ENCODE results near the gene CALM1.
A peak's percentile ranks its signal among the peaks of the same experiment; 100 is the strongest.

Gene CALM1

GRCh38 chr14:90408713-90409112 is 11.9 kb downstream of the CALM1 start:
- DNase-seq (ENCODE audit: low read depth, low spot score), result no peak

DNA sequence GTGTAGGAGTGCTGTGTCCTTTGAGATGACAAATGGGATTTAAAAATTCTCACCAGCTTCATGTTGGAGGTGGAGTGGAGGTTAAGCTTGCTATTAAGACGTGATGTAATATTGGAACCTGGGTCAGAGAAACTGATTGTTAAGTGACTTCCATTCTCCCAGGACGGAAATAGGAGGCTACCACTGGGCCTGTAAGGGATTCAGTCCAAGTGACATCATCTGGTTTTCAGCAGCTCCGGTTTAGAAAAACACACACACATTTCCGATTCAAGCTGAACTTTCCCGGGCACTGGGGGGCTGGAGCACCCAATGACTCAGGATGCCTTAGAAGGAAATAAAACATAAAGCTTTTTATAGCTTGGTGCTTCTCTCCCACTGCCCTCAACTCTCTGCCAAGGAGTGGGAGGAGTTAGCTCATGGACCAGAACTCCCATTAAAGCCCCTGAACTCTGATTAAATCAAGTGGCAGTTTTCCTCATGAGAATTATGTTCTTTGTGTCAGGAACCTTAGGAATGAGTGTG is 12.4 kb downstream of the CALM1 start:
- DNase-seq (ENCODE audit: low read depth, low spot score), result peak; percentile 84

DNA sequence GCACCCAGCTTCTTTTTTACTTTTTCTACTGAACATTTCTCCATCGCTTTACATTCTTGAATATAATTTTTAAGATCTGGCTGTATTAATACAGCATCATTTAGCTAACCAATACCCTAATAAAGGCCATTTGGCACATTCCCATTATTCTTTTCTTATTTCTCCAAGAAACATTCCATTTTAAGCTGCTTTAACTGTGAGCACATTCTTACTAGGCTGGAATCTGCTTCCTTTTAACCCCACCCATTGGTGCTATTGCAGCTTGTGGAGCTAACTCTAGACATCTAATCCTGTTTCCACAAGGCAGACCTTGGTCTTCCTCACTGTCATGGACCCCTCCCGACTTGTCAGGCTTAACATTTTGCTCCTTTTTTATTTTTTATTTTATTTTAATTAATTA is 15.2 kb downstream of the CALM1 start:
- DNase-seq (ENCODE audit: low read depth, low spot score), result no peak

GRCh38 chr14:90416720-90417119 is 19.9 kb downstream of the CALM1 start:
- no peak for DNase-seq (ENCODE audit: low read depth, low spot score)

DNA sequence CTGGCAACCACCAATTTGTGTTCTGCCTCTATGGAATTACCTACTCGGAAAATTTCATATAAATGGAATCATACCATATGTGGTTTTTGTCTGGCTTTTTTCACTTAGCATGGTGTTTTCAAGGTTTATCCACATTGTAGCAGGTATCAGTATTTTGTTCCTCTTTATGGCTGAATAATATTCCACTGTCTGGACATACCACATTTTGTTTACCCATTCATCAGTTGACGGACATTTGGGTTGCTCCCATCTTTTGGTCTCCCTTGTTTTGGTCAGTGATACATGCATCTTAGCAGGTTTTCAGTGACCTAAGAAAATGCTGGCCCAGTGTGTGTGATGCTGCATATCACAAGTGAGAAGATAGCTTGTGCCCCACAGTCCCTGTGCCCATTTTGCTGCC is 21.2 kb downstream of the CALM1 start:
- DNase-seq (ENCODE audit: low read depth, low spot score), result no peak

- DNase-seq (ENCODE audit: low read depth, low spot score), result peak; percentile 71
Measured at GRCh38 chr14:90419200-90419599, 22.4 kb downstream of the CALM1 start.

GRCh38 chr14:90421001-90421631 is 24.3 kb downstream of the CALM1 start:
- DNase-seq (ENCODE audit: low read depth, low spot score), result no peak

DNA sequence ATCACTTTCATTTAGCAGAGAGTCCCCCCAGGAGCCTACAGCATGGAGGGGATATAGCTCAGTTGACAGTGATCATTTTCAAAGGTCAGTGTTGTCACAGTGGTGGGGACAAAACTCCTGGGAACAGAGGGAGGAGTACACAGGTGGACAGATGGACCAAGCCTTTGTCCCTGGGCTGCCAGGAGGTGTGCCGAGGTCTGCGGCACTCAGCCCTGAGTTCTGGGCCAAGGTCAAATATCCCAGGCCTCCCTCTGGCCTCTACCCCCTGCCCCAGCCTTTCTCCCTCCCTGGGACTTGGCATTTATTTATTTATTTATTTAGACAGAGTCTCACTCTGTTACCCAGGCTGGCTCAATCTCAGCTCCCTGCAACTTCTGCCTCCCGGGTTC is 24.8 kb downstream of the CALM1 start:
- no peak for DNase-seq (ENCODE audit: low read depth, low spot score)

- DNase-seq (ENCODE audit: low read depth, low spot score), result no peak
Measured at GRCh38 chr14:90423166-90423565, 26.3 kb downstream of the CALM1 start.

GRCh38 chr14:90424075-90424474 is 27.2 kb downstream of the CALM1 start:
- DNase-seq (ENCODE audit: low read depth, low spot score), result no peak

GRCh38 chr14:90424686-90425372 is 28.0 kb downstream of the CALM1 start:
- no peak for DNase-seq (ENCODE audit: low read depth, low spot score)

GRCh38 chr14:90425373-90425879 is 28.6 kb downstream of the CALM1 start:
- no peak for DNase-seq (ENCODE audit: low read depth, low spot score)

- DNase-seq (ENCODE audit: low read depth, low spot score), result no peak
Measured at GRCh38 chr14:90426031-90426540, 29.3 kb downstream of the CALM1 start.

- no peak for DNase-seq (ENCODE audit: low read depth, low spot score)
Measured at GRCh38 chr14:90426663-90427062, 29.8 kb downstream of the CALM1 start.

DNA sequence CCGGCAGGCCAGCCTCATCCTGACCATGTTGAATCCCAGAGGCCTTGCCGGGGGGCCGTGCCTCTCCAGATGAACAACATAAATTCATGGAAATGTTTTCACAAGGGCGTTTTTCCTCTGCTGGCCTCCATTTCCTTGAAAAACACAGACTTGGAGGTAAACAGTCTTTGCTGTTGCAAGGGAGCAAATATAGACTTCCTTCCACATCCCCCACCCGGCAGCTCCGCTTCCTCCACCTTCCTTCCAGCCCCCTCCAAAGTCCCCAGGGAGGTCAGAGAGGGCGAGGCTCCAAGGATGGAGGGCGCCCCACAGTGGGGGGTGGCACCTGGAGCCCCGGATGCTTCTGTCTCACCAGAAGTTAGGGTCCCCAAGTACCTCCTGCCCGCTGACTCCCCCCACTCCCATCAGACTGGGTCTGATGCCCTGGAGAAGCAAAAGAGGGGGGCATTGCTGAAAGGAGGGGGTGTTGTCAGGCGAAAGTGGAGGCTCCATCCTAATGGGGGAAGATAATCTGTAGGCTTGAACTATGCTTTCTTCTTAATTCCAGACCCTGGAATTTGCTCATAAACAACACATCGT is 31.1 kb downstream of the CALM1 start:
- DNase-seq (ENCODE audit: low read depth, low spot score), result no peak

- DNase-seq (ENCODE audit: low read depth, low spot score), result no peak
Measured at GRCh38 chr14:90428676-90429075, 31.8 kb downstream of the CALM1 start.

DNA sequence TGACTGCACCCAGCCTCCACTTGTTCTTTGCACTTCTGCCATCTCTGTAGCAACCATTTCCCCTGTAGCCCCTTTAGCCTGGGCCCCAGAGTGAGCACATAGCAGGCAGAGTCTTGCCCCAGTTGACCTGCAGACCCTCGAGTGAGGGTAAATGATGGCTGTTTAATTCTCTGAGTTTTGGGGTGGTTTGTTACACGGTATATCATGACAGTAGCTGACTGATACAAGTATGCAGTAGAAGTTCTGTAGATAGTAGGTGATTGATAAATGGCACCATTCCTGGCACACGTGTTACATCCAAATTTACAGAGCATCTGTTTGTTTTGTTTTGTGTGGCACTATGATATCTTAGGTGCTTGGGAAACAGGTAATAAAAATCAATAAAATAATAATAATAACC is 32.4 kb downstream of the CALM1 start:
- DNase-seq (ENCODE audit: low read depth, low spot score), result no peak

DNA sequence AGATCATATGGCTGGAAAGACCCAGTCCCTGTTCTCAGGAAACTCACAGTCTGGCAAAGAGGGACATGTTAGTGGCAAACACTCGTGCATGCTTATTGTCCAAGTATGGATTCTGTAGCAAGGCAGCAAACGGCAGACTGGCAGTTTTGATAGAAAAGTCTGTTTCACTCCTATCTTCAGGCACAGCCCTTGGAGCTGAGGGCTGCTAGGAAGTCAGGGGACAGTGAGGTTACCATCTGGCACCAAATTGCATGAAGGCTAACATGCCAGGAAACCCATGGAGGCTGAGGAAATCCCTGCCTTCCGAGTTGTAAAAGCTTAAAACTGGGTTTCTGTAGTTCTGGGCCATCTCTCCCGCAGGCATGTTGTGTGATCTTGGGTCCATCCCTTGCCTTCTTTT is 32.9 kb downstream of the CALM1 start:
- no peak for DNase-seq (ENCODE audit: low read depth, low spot score)

GRCh38 chr14:90434370-90435020 is 37.7 kb downstream of the CALM1 start:
- no peak for DNase-seq (ENCODE audit: low read depth, low spot score)

DNA sequence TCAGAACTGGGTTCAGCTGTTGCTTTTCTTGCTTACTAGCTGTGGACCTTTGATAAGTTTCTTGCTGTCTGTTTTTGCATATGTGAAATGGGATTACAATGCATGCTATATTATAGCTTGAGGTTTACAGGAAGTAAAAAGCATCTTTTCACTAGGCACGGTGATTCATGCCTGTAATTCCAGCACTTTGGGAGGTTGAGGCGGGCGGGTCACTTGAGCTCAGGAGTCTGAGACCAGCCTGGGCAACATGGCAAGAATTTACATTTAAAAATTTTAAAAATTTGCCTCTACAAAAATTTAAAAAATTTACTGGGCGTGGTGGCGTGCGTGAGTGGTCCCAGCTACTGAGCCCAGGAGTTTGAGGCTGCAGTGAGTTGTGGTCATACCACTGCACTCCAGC is 42.0 kb downstream of the CALM1 start:
- DNase-seq (ENCODE audit: low read depth, low spot score), result no peak

DNA sequence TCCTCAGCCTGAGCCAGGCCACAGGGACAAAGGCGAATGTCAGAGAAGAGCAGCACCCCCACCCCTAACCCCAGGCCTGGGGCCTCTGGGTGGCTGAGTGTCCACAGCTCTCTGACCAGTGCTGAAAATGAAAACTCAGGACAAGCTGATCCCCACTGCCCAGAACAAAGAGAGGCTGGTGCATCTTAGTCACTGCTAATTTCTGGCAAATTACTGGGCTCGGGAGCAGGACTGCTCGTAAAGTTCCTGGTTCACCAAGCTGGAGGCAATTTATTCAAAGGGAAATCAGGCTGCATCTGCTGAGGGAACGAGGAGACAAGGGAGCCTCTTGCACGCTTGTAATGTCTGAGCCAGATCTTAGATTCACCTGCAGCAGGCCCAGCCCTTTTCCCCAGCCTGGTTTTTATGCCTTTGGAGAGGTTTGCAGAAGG is 43.2 kb downstream of the CALM1 start:
- no peak for DNase-seq (ENCODE audit: low read depth, low spot score)

DNA sequence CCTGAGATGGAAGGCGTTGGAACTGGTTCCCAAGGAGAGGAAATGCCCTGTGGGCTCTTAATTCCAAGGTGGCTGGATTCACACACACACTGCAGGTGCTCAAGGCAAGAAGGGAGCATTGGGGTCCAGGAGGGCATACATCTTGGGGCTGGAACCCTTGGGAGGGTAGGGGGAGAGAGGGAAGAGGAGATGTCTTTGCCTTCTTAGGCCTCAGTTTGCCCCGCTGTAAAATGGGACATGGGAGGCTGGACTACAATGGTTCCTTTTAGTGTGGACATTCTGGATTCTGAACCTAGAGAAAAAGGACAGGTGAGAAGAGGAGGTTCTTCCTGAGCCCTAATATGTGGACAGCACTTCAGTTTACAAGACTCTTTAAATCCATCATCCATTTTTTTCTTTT is 43.8 kb downstream of the CALM1 start:
- no peak for DNase-seq (ENCODE audit: low read depth, low spot score)

All from smooth muscle cell of the brain vasculature (primary cell).